Stimulated activated CD4-positive, alpha-beta T cell treated with anti-CD3 and anti-CD28 coated beads, Interleukin-4, amount 100 ng/mL, for 4 hours (primary cell): ENCODE results near the gene C3orf70.

Source experiments
- DNase-seq, 2 experiments: peaks; one replicate each; pipeline ENCODE4 v3.0.0-alpha.2; 2020

Gene C3orf70

DNA sequence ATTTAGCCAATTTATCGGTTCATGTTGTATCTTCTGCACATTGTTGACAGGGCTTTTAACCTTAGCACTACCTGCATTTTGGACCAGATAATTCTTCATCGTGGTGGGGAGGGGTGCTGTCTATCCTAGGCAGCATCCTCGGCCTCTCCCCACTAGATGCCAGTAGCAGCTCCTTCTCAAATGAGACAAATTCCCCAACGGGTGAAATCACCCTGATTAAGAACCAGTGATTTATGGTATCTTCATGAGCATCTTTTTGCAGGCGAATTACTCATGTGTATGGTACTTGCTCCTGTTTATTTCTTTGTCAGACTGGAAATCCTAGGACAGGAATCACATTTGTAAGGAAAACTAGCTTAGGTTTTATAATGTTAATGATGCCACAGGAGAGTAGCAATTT, 68.0 kb downstream of the C3orf70 start:
- DNase-seq = no peak

- no peak for DNase-seq
Measured at GRCh38 chr3:185084402-185084801, 68.5 kb downstream of the C3orf70 start.

- DNase-seq = no peak
Measured at GRCh38 chr3:185082829-185083228, 70.0 kb downstream of the C3orf70 start.

- no peak for DNase-seq
Measured at GRCh38 chr3:185082149-185082548, 70.7 kb downstream of the C3orf70 start.

GRCh38 chr3:185081521-185081920, 71.3 kb downstream of the C3orf70 start:
- no peak for DNase-seq

GRCh38 chr3:185079625-185080024, 73.2 kb downstream of the C3orf70 start:
- no peak for DNase-seq

DNA sequence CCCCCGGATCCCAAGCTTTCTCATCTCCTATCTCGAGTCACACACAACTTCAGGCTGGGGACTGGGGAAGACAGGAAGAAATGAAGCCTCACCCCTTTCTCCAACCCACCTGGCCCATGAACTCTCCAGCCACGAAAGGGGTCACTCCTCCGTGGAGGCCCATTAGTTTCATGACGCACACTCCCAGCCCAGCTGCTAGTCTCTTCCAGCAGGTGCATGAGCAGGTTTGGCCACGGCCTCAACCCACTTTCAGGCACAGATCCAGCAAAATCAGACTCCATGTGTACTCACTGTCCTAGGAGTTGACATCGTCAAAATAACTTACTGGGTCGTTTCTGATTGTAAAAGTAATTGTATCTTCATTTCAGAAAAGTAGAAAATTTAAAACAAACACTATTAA, 76.6 kb downstream of the C3orf70 start:
- no peak for DNase-seq

DNA sequence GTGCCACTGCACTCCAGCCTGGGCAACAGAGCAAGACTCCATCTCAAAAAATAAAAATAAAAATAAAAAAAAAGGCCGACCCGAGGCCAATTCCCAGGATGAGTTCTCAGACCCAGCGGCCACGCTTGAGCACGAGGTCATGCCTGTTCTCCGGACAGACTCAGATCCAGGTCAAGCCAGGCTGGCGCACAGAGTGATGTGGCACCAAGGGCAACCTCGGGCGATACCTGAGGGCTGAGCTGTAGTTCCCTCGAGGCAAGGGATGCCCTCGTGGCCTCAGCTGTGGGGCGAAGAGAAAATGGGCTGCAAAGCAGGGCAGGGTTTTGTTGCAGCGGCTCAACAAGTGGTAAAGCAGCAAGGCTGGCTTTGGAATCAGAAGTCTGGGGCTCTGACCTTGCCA, 77.3 kb downstream of the C3orf70 start:
- no peak for DNase-seq

DNA sequence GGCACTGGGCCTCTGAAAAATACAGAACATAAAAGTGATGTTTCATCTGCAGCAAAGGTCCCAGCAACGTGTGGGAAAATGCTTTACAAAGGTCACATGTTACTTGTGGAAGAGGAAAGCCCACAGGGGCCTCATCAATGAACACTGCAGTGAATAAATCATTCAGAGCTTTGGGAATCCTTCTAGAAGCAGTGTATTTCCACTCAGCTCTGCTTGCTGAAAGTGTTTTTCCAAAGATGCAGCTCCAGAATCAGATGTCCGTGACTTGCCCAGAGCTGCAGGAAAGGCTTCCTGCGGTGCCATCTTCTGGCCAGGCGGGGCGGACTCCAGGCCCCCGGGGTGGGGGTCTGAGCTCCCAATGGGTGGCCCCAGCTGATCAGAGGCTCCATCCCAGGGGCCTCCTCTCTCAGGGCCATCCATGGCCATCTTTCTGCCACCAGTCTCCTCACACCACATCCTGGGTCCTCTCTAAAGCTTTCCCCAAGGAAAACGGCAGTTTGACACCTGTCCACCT, 81.5 kb downstream of the C3orf70 start:
- no peak for DNase-seq

- DNase-seq = no peak
Measured at GRCh38 chr3:185070491-185071286, 82.2 kb downstream of the C3orf70 start.

DNA sequence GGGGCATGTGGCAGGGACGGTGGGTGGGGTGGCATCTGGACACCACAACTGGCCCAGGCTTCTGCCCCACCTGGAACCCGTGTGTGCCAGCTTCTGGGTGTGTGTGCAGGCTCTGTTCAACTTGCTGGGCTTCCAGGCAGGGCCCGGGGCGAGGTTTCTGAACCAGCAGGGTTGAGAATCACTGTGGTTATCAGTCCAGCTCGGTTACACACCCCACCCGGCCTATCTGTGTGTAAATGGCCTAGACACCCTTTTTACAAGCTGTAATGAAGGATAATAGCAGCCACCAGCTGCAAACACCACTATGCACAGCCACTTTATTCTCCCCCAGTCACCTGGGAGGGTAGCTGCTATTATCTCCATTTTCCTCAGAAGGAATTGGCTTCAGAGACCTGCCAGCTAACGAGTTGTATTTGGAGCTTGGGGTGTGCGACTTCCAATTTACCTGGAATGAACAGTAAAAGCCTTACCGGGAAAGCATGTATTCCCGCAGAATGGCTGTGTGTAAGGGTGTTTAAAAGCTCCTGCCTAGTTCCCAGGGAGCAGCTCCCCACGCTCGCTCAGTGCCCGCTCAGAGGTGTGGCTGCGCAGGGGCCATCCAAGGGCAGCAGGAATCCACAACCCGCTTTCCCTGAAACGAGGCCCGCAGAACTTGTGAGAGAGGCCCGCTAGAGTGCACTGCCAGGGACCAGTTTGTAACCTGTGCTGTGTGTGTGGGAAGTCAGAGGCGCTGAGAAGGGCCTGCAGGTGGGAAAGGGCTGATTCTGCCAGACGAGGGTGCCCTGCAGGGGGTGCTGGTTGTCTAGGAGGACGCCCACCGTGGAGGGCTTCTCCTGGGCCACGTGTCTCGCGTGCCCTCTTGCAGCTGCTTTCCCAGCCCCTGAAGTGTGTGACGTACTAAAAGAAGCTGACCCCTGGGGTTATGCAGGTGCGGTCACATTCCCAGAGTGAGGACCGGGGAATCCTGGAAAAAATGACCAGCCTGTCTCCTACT, 83.5 kb downstream of the C3orf70 start:
- no peak for DNase-seq

- no peak for DNase-seq
Measured at GRCh38 chr3:185067173-185067572, 85.7 kb downstream of the C3orf70 start.

DNA sequence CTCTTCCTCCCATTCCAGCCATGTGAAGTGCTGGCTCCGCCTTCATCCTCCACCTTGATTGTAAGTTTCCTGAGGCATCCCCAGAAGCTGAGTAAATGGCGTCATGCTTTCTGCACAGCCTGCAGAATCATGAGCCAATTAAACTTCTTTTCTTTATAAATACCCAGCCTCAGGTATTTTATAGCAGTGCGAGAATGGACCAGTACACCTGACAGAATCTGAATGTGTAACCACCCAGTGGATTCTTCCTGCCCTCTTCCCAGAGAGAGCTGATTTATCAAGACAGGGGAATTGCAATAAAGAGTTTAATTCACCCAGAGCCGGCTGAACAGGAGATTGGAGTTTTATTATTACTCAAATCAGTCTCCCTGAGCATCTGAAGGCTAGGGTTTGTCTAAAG, 86.6 kb downstream of the C3orf70 start:
- DNase-seq = no peak

DNA sequence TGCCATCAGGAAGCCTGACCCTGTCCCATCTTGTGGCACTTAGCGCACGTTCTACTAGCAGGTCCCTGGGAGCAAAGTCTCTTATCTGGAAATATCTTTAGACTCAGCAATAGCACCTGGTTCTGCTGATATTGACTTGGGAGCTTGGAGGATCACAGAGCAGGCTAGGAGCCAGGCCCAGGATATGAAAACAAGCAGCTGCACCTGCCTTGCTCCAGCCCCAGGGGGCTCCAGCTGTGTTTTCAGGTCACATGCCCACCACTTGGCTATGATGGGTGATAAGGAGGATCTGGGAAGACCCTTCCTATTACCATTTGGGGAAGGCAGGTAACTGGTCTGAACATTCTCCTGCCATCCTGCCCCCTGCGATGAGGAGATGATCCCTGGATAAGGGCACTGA, 87.8 kb downstream of the C3orf70 start:
- DNase-seq = no peak

GRCh38 chr3:185063431-185063830, 89.4 kb downstream of the C3orf70 start:
- no peak for DNase-seq

DNA sequence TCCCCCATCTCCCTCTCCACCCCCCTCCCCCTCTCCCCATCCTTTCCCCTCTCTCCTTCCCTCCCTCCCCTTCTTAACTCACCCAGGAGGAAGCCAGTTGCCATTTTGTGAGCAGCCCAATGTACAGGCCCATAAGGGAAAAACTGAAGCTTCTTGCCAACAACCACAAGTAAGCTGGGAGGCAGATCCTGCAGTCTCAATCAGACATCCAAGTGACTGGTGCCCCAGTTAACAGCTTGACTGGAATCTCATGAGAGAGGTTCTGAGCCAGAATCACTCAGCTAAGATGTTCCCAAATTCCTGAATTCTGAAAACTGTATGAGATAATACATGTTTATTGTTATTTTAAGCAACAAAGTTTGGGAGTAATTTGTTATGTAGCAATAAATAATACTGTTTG, 90.7 kb downstream of the C3orf70 start:
- no peak for DNase-seq

GRCh38 chr3:185060655-185061054, 92.2 kb downstream of the C3orf70 start:
- no peak for DNase-seq

GRCh38 chr3:185059766-185060165, 93.1 kb downstream of the C3orf70 start:
- DNase-seq = no peak

DNA sequence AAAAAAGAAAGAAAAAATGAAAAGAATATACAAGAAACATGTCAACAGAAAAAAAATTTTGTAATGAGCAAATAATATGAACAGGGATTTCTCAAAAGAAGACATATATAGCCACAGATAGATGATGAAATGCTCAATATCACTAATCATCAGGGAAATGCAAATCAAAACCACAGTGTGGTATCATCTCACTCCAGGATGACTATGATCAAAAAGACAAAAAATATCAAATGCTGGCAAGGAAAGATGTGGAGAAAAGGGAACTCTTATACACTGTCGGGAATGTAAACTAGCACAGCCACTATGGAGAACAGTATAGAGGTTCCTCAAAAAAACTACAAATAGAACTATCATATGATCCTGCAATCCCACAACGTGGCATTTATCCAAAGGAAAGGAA, 94.1 kb downstream of the C3orf70 start:
- no peak for DNase-seq

DNA sequence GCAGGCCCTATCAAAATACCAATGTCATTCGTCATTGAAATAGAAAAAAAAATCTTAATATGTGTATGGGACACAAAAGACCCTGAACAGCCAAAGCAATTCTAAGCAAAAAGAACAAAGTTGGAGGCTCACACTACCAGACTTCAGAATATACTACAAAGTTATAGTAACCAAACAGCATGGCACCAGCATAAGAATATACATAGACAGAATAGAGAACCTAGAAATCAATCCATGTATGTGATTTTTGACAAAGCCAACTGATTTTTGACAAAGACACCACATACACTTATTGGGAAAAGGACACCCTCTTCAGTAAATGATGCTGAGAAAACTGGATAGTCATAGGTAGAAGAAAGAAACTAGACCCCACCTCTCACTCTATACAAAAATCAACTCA, 95.0 kb downstream of the C3orf70 start:
- no peak for DNase-seq

- no peak for DNase-seq
Measured at GRCh38 chr3:185056908-185057307, 96.0 kb downstream of the C3orf70 start.

GRCh38 chr3:185052631-185053030, 100.2 kb downstream of the C3orf70 start:
- no peak for DNase-seq

GRCh38 chr3:185051801-185052200, 101.1 kb downstream of the C3orf70 start:
- DNase-seq = no peak

DNA sequence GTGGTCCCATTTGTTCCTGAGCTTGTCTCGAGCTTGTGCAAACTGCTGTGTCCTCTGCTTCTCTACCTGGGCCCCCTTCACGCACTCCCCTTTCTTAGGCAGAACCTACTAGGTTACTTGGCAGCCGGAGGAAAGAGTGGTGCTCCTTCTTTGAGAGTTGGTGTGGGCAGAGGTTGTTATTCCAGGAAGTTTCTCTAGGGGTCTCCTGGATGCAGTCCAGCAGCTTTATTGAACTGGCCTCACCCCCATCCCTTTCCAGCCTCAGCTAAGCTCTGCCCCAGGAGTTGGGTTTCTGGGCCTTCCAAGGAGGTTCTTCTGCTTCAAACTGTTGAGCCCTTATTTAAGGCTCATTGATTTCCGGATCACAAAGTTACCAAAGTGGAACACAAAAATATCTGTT, 103.2 kb downstream of the C3orf70 start:
- no peak for DNase-seq
